SJSA1 (cell line): Measurements from ENCODE around the gene RBM11. TPM values are rescaled to one million over a fixed set of nuclear protein-coding genes. Genes with fewer than 3 reads are reported as not detected.

Experiments used
- DNase-seq, 2 experiments: peaks; one replicate each; pipeline ENCODE4 v3.0.0-alpha.2; 2015 to 2020; ENCODE audit warnings: low spot score in 2 of 2, low read depth in 1 of 2
- H3K27ac ChIP-seq: fragments of 250-450 bp; sonication (Bioruptor Pico); 2 replicates; pipeline ENCODE4 v1.5.1; 2020; ENCODE audit warnings: mild to moderate bottlenecking, moderate library complexity
- H3K27me3 ChIP-seq: fragments of 250-450 bp; sonication (Bioruptor Pico); replicated peaks from 2 replicates; pipeline ENCODE4 v1.5.1; 2020; ENCODE audit warnings: mild to moderate bottlenecking, moderate library complexity
- H3K36me3 ChIP-seq: fragments of 250-450 bp; sonication (Bioruptor Pico); 2 replicates; pipeline ENCODE4 v1.5.1; 2020; ENCODE audit warnings: mild to moderate bottlenecking
- H3K4me1 ChIP-seq: fragments of 250-450 bp; sonication (Bioruptor Pico); replicated peaks from 2 replicates; pipeline ENCODE4 v1.6.1; 2021; ENCODE audit warnings: mild to moderate bottlenecking
- H3K4me3 ChIP-seq: fragments of 250-450 bp; sonication (Bioruptor Pico); 2 replicates; pipeline ENCODE4 v1.5.1; 2020; ENCODE audit warnings: mild to moderate bottlenecking
- H3K9me3 ChIP-seq: fragments of 250-450 bp; sonication (Bioruptor Pico); replicated peaks from 2 replicates; pipeline ENCODE4 v1.5.1; 2020; ENCODE audit warnings: mild to moderate bottlenecking
- total RNA-seq: library from RNA; depleted of rRNA; stranded (reverse); fragments of >200 nt; shearing (Covaris generic); gene quantifications from 2 replicates; pipeline ENCODE4 v1.2.3, GENCODE V29; 2014

Gene RBM11
- total RNA-seq, 1 experiment from 2014 or later: not detected

GRCh38 chr21:14245711-14246110 lies 29.8 kb downstream of the RBM11 start:
- H3K27me3 ChIP-seq: no peaks in the 10 kb centered on the region
- H3K27ac ChIP-seq: no peak overlapping the region
- no peaks in the 10 kb centered on the region; the same call in 1 of the 2 replicates for H3K9me3 ChIP-seq
- no peak overlapping the region for H3K4me3 ChIP-seq
- no peaks in the 10 kb centered on the region for H3K36me3 ChIP-seq
- H3K4me1 ChIP-seq: no peaks in the 10 kb centered on the region
- no peak for DNase-seq

GRCh38 chr21:14251336-14251735 lies 35.4 kb downstream of the RBM11 start:
- Histone ChIP-seq H3K4me3 (no peak overlapping the region), H3K27ac (no peak overlapping the region), H3K36me3 (no peaks in the 10 kb centered on the region), H3K27me3 (no peaks in the 10 kb centered on the region), H3K4me1 (no peaks in the 10 kb centered on the region), H3K9me3 (no peaks in the 10 kb centered on the region)
- no peak for DNase-seq

- Histone ChIP-seq H3K36me3 (no peaks in the 10 kb centered on the region), H3K9me3 (no peaks in the 10 kb centered on the region), H3K27ac (no peak overlapping the region), H3K27me3 (no peaks in the 10 kb centered on the region), H3K4me1 (no peaks in the 10 kb centered on the region), H3K4me3 (no peak overlapping the region)
- DNase-seq: peak in 1 of 2 experiments; percentile 10
Observed at GRCh38 chr21:14259747-14260146, 43.8 kb downstream of the RBM11 start.

- DNase-seq: no peak
- H3K36me3 ChIP-seq: no peaks in the 10 kb centered on the region
- H3K9me3 ChIP-seq: no peaks in the 10 kb centered on the region
- H3K4me3 ChIP-seq: no peak overlapping the region
- H3K4me1 ChIP-seq: no peaks in the 10 kb centered on the region
- H3K27me3 ChIP-seq: no peaks in the 10 kb centered on the region
- H3K27ac ChIP-seq: no peak overlapping the region
Observed at GRCh38 chr21:14260174-14260764, 44.3 kb downstream of the RBM11 start.

- H3K4me3 ChIP-seq: no peak overlapping the region
- no peak for DNase-seq
- no peaks in the 10 kb centered on the region for H3K4me1 ChIP-seq
- H3K27ac ChIP-seq: no peak overlapping the region
- no peaks in the 10 kb centered on the region for H3K9me3 ChIP-seq
- H3K36me3 ChIP-seq: no peaks in the 10 kb centered on the region
- no peaks in the 10 kb centered on the region for H3K27me3 ChIP-seq
Observed at GRCh38 chr21:14262039-14262438, 46.1 kb downstream of the RBM11 start.

- Histone ChIP-seq H3K27ac (no peak overlapping the region), H3K27me3 (no peaks in the 10 kb centered on the region), H3K36me3 (no peaks in the 10 kb centered on the region), H3K4me3 (no peak overlapping the region), H3K9me3 (no peaks in the 10 kb centered on the region), H3K4me1 (no peaks in the 10 kb centered on the region)
- no peak for DNase-seq
Observed at GRCh38 chr21:14263879-14264278, 47.9 kb downstream of the RBM11 start.

GRCh38 chr21:14265023-14265422 lies 49.1 kb downstream of the RBM11 start:
- Histone ChIP-seq H3K36me3 (no peaks in the 10 kb centered on the region), H3K27ac (no peak overlapping the region)

GRCh38 chr21:14267076-14267475 lies 51.1 kb downstream of the RBM11 start:
- Histone ChIP-seq H3K27me3 (no peaks in the 10 kb centered on the region), H3K4me3 (no peak overlapping the region), H3K36me3 (no peaks in the 10 kb centered on the region), H3K27ac (no peak overlapping the region), H3K9me3 (no peaks in the 10 kb centered on the region), H3K4me1 (no peaks in the 10 kb centered on the region)
- no peak for DNase-seq

More at GRCh38 chr21:14265023-14265422, 49.1 kb downstream of the RBM11 start:
- Histone ChIP-seq H3K4me1 (no peaks in the 10 kb centered on the region), H3K27me3 (no peaks in the 10 kb centered on the region), H3K4me3 (no peak overlapping the region), H3K9me3 (no peaks in the 10 kb centered on the region)
- DNase-seq: no peak

GRCh38 chr21:14270631-14271030 lies 54.7 kb downstream of the RBM11 start:
- Histone ChIP-seq H3K4me3 (no peak overlapping the region), H3K4me1 (no peaks in the 10 kb centered on the region), H3K27me3 (no peaks in the 10 kb centered on the region), H3K27ac (no peak overlapping the region), H3K36me3 (no peaks in the 10 kb centered on the region), H3K9me3 (no peaks in the 10 kb centered on the region)
- no peak for DNase-seq

GRCh38 chr21:14271053-14271452 lies 55.1 kb downstream of the RBM11 start:
- no peaks in the 10 kb centered on the region for H3K27me3 ChIP-seq
- DNase-seq: no peak
- no peak overlapping the region for H3K27ac ChIP-seq
- H3K9me3 ChIP-seq: no peaks in the 10 kb centered on the region
- H3K4me1 ChIP-seq: no peaks in the 10 kb centered on the region
- no peaks in the 10 kb centered on the region for H3K36me3 ChIP-seq
- H3K4me3 ChIP-seq: no peak overlapping the region

- no peaks in the 10 kb centered on the region for H3K36me3 ChIP-seq
- H3K4me1 ChIP-seq: no peaks in the 10 kb centered on the region
- no peaks in the 10 kb centered on the region for H3K27me3 ChIP-seq
- no peak for DNase-seq
- H3K4me3 ChIP-seq: no peak overlapping the region
- H3K9me3 ChIP-seq: no peaks in the 10 kb centered on the region
- no peak overlapping the region for H3K27ac ChIP-seq
Observed at GRCh38 chr21:14271641-14272040, 55.7 kb downstream of the RBM11 start.

GRCh38 chr21:14273736-14274538 lies 58.0 kb downstream of the RBM11 start:
- H3K9me3 ChIP-seq: no peaks in the 10 kb centered on the region
- H3K36me3 ChIP-seq: no peaks in the 10 kb centered on the region
- DNase-seq: peak in 1 of 2 experiments; percentile 45
- no peak overlapping the region for H3K27ac ChIP-seq
- H3K4me3 ChIP-seq: no peak overlapping the region
- no peaks in the 10 kb centered on the region for H3K4me1 ChIP-seq
- H3K27me3 ChIP-seq: no peaks in the 10 kb centered on the region

GRCh38 chr21:14275702-14276205 lies 59.8 kb downstream of the RBM11 start:
- Histone ChIP-seq H3K4me3 (no peak overlapping the region), H3K27me3 (no peaks in the 10 kb centered on the region), H3K9me3 (no peaks in the 10 kb centered on the region), H3K27ac (no peak overlapping the region), H3K4me1 (no peaks in the 10 kb centered on the region), H3K36me3 (no peaks in the 10 kb centered on the region)
- DNase-seq: no peak
